Measurements from ENCODE around the gene RNF115. TPM values are rescaled to one million over a fixed set of nuclear protein-coding genes. Genes with fewer than 3 reads are reported as not detected.

The RNF115 gene
- polyA plus RNA-seq, 1 of the 3 experiments (the other 2 are of a cell fraction), result 4.8 TPM

- Histone ChIP-seq H3K4me3 (ENCODE audit: low read depth in 2 of 2, low read length in 1 of 2) (no peak overlapping the region), H3F3A (replicated peaks; ENCODE audit: insufficient read depth) (peaks cover 13% of the 10 kb centered on the region), H3K4me2 (no peak overlapping the region), H3K36me3 (replicated peaks in 1 of 2; ENCODE audit: control insufficient read depth in 1 of 2, insufficient read depth in 2 of 2, low read length in 1 of 2) (peaks cover 3 to 25% of the 10 kb centered on the region in 2 experiments), H3K27ac (ENCODE audit: low read depth in 2 of 2, low read length in 1 of 2) (no peak overlapping the region), H3K9ac (no peak overlapping the region), H3K9me2 (no peaks in the 10 kb centered on the region), H2AFZ (ENCODE audit: low read depth) (no peak overlapping the region), H3K9me3 (no peaks in the 10 kb centered on the region), H3K27me3 (ENCODE audit: insufficient read depth) (no peaks in the 10 kb centered on the region), H4K20me1 (ENCODE audit: insufficient read depth) (no peaks in the 10 kb centered on the region), H3K79me2 (ENCODE audit: insufficient read depth) (peaks cover 12% of the 10 kb centered on the region), H3K4me1 (ENCODE audit: control insufficient read depth in 1 of 2, insufficient read depth in 2 of 2, low read depth in 1 of 2, low read length in 1 of 2) (peaks cover 0 to 4% of the 10 kb centered on the region in 2 experiments; a peak in 1 of 4 replicates)
- no peak for DNase-seq
- no peak for TF ChIP-seq POLR2AphosphoS5 (IDR thresholded peaks at IDR 0.05; ENCODE audit: low read depth, low read length)
- TF ChIP-seq ELF1 (IDR thresholded peaks at IDR 0.05), result no peak
- no peak for TF ChIP-seq TAF1 (IDR thresholded peaks at IDR 0.05; ENCODE audit: borderline replicate concordance, low read depth, low read length)
- TF ChIP-seq, protein P1, sequence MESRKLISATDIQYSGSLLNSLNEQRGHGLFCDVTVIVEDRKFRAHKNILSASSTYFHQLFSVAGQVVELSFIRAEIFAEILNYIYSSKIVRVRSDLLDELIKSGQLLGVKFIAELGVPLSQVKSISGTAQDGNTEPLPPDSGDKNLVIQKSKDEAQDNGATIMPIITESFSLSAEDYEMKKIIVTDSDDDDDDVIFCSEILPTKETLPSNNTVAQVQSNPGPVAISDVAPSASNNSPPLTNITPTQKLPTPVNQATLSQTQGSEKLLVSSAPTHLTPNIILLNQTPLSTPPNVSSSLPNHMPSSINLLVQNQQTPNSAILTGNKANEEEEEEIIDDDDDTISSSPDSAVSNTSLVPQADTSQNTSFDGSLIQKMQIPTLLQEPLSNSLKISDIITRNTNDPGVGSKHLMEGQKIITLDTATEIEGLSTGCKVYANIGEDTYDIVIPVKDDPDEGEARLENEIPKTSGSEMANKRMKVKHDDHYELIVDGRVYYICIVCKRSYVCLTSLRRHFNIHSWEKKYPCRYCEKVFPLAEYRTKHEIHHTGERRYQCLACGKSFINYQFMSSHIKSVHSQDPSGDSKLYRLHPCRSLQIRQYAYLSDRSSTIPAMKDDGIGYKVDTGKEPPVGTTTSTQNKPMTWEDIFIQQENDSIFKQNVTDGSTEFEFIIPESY (IDR thresholded peaks at IDR 0.05; ENCODE audit: borderline replicate concordance, low read depth), result no peak
- TF ChIP-seq, protein P2, sequence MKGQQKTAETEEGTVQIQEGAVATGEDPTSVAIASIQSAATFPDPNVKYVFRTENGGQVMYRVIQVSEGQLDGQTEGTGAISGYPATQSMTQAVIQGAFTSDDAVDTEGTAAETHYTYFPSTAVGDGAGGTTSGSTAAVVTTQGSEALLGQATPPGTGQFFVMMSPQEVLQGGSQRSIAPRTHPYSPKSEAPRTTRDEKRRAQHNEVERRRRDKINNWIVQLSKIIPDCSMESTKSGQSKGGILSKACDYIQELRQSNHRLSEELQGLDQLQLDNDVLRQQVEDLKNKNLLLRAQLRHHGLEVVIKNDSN (IDR thresholded peaks at IDR 0.05; ENCODE audit: borderline replicate concordance, low read depth), result no peak
- TF ChIP-seq FOXJ3 (CRISPR knock-in tag; IDR thresholded peaks at IDR 0.05), result no peak
- no peak for TF ChIP-seq RFX5 (IDR thresholded peaks at IDR 0.05; ENCODE audit: low read length)
- TF ChIP-seq YY1 (IDR thresholded peaks at IDR 0.05; ENCODE audit: low read depth), result no peak
- TF ChIP-seq, protein P3, sequence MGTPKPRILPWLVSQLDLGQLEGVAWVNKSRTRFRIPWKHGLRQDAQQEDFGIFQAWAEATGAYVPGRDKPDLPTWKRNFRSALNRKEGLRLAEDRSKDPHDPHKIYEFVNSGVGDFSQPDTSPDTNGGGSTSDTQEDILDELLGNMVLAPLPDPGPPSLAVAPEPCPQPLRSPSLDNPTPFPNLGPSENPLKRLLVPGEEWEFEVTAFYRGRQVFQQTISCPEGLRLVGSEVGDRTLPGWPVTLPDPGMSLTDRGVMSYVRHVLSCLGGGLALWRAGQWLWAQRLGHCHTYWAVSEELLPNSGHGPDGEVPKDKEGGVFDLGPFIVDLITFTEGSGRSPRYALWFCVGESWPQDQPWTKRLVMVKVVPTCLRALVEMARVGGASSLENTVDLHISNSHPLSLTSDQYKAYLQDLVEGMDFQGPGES (IDR thresholded peaks at IDR 0.05; ENCODE audit: low read depth, low read length), result no peak
- TF ChIP-seq SMC3 (IDR thresholded peaks at IDR 0.05; ENCODE audit: low read depth, low read length), result no peak
- TF ChIP-seq EZH2phosphoT487 (IDR thresholded peaks at IDR 0.05; ENCODE audit: borderline replicate concordance, low read depth), result no peak
- TF ChIP-seq MEF2A (IDR thresholded peaks at IDR 0.05; ENCODE audit: borderline replicate concordance, low read depth), result no peak
- TF ChIP-seq RCOR1 (IDR thresholded peaks at IDR 0.05; ENCODE audit: low read length), result no peak
- TF ChIP-seq RXRA (IDR thresholded peaks at IDR 0.05; ENCODE audit: borderline replicate concordance, low read depth), result no peak
- WGBS (ENCODE audit: low lambda C conversion rate), result 84% methylated on average over 1 of the region's 1 CpG
- POLR2A ChIA-PET, result no interaction called here
- CTCF ChIA-PET, result interaction anchor here (1.7 kb wide), 1 partner anchor 19 kb away, joined by 4 read pairs; no protein-coding TSS in a partner anchor
Measured at GRCh38 chr1:145778146-145778540, 45.8 kb downstream of the RNF115 start.
